ENCODE data around the gene ARHGEF1. TPM values are rescaled to one million over a fixed set of nuclear protein-coding genes. Genes with fewer than 3 reads are reported as not detected.

The ARHGEF1 gene
- total RNA-seq, 1 experiment from 2014 or later, result 69.5 TPM

GRCh38 chr19:41910240-41910991, 27.4 kb downstream of the ARHGEF1 start:
- intact Hi-C loops (cut with micrococcal nuclease; ENCODE audit: unreplicated experiment) (no loop called here), in situ Hi-C loops (cut with HindIII; ENCODE audit: low pct_unique_long_range_greater_than_20kb, low sequenced_read_pairs) (no loop called here)
- Histone ChIP-seq H3K9me3 (ENCODE audit: control insufficient read depth, insufficient read depth, low read depth, low read length) (no peaks in the 10 kb centered on the region), H3K36me3 (ENCODE audit: control insufficient read depth, insufficient read depth, low read length) (no peaks in the 10 kb centered on the region), H3K4me1 (ENCODE audit: control insufficient read depth, insufficient read depth, low read length) (no peaks in the 10 kb centered on the region), H3K27me3 (ENCODE audit: control insufficient read depth, insufficient read depth, low read length) (no peaks in the 10 kb centered on the region; the same call in 1 of the 2 replicates), H3K27ac (ENCODE audit: low read length) (no peak overlapping the region), H3K4me3 (ENCODE audit: low read depth in 2 of 2, low read length in 2 of 2) (no peak overlapping the region)
- POLR2A ChIA-PET, result no interaction called here
- CTCF ChIA-PET, result no interaction called here
- TF ChIP-seq REST (IDR thresholded peaks at IDR 0.05; ENCODE audit: insufficient read depth in 1 of 2, low read depth in 2 of 2, low read length in 1 of 2) (no peak), CTCF (IDR thresholded peaks at IDR 0.05) (no peak), TCF7L2 (IDR thresholded peaks at IDR 0.05; ENCODE audit: low read depth, low read length) (no peak), SIN3A (IDR thresholded peaks at IDR 0.05; ENCODE audit: borderline replicate concordance, insufficient read depth, low read depth, low read length) (no peak), POLR2AphosphoS5 (IDR thresholded peaks at IDR 0.05; ENCODE audit: low read depth, low read length) (no peak)
- ATAC-seq (0 out of 2 replicates have a peak, but pooled peaks have one; percentile 18), DNase-seq (ENCODE audit: low read depth, low spot score) (no peak)
- no TSS peak for BruUV-seq (replicated peaks)

GRCh38 chr19:41910992-41911888, 28.3 kb downstream of the ARHGEF1 start:
- in situ Hi-C loops (cut with HindIII; ENCODE audit: low pct_unique_long_range_greater_than_20kb, low sequenced_read_pairs) (no loop called here), intact Hi-C loops (cut with micrococcal nuclease; ENCODE audit: unreplicated experiment) (no loop called here)
- no peak for ATAC-seq
- Histone ChIP-seq H3K4me1 (ENCODE audit: control insufficient read depth, insufficient read depth, low read length) (no peaks in the 10 kb centered on the region), H3K9me3 (ENCODE audit: control insufficient read depth, insufficient read depth, low read depth, low read length) (no peaks in the 10 kb centered on the region), H3K27ac (ENCODE audit: low read length) (no peak overlapping the region), H3K36me3 (ENCODE audit: control insufficient read depth, insufficient read depth, low read length) (no peaks in the 10 kb centered on the region), H3K4me3 (ENCODE audit: low read depth in 2 of 2, low read length in 2 of 2) (no peak overlapping the region), H3K27me3 (ENCODE audit: control insufficient read depth, insufficient read depth, low read length) (no peaks in the 10 kb centered on the region; the same call in 1 of the 2 replicates)
- POLR2A ChIA-PET, result no interaction called here
- CTCF ChIA-PET, result no interaction called here
- no peak for DNase-seq (ENCODE audit: low read depth, low spot score)
- BruUV-seq (replicated peaks), result no TSS peak
- TF ChIP-seq REST (IDR thresholded peaks at IDR 0.05; ENCODE audit: insufficient read depth in 1 of 2, low read depth in 2 of 2, low read length in 1 of 2) (no peak), CTCF (IDR thresholded peaks at IDR 0.05) (no peak), SIN3A (IDR thresholded peaks at IDR 0.05; ENCODE audit: borderline replicate concordance, insufficient read depth, low read depth, low read length) (no peak), POLR2AphosphoS5 (IDR thresholded peaks at IDR 0.05; ENCODE audit: low read depth, low read length) (no peak), TCF7L2 (IDR thresholded peaks at IDR 0.05; ENCODE audit: low read depth, low read length) (no peak)

Measured in Panc1 (cell line).